ENCODE results near the gene ESPN.

Gene ESPN

GRCh38 chr1:6475381-6476133 is 51.0 kb downstream of the ESPN start:
- no peak for FAIRE-seq
- peak; percentile 98 for DNase-seq (ENCODE audit: insufficient read length, low spot score)

GRCh38 chr1:6476483-6476882 is 51.9 kb downstream of the ESPN start:
- FAIRE-seq (no peak), DNase-seq (ENCODE audit: insufficient read length, low spot score) (no peak)

- no peak for DNase-seq (ENCODE audit: insufficient read length, low spot score)
- no peak for FAIRE-seq
Observed at GRCh38 chr1:6477039-6477820, 52.7 kb downstream of the ESPN start.

- FAIRE-seq: no peak
Observed at GRCh38 chr1:6481820-6482219, 57.2 kb downstream of the ESPN start.

GRCh38 chr1:6483017-6483760 is 58.6 kb downstream of the ESPN start:
- FAIRE-seq (no peak), DNase-seq (ENCODE audit: insufficient read length, low spot score) (no peak)

More at GRCh38 chr1:6481820-6482219, 57.2 kb downstream of the ESPN start:
- DNase-seq (ENCODE audit: insufficient read length, low spot score): no peak

GRCh38 chr1:6483761-6484117 is 59.2 kb downstream of the ESPN start:
- DNase-seq (ENCODE audit: insufficient read length, low spot score) (no peak), FAIRE-seq (no peak)

- DNase-seq (ENCODE audit: insufficient read length, low spot score): no peak
- FAIRE-seq: no peak
Observed at GRCh38 chr1:6484826-6485167, 60.2 kb downstream of the ESPN start.

GRCh38 chr1:6485168-6486101 is 60.9 kb downstream of the ESPN start:
- FAIRE-seq (no peak), DNase-seq (ENCODE audit: insufficient read length, low spot score) (no peak)

GRCh38 chr1:6486433-6487011 is 61.9 kb downstream of the ESPN start:
- peak; percentile 93 for DNase-seq (ENCODE audit: insufficient read length, low spot score)
- no peak for FAIRE-seq

GRCh38 chr1:6487804-6488484 is 63.4 kb downstream of the ESPN start:
- no peak for FAIRE-seq

GRCh38 chr1:6488602-6489382 is 64.2 kb downstream of the ESPN start:
- DNase-seq (ENCODE audit: insufficient read length, low spot score) (no peak), FAIRE-seq (no peak)

More at GRCh38 chr1:6487804-6488484, 63.4 kb downstream of the ESPN start:
- DNase-seq (ENCODE audit: insufficient read length, low spot score): no peak

GRCh38 chr1:6489383-6489765 is 64.8 kb downstream of the ESPN start:
- DNase-seq (ENCODE audit: insufficient read length, low spot score) (no peak), FAIRE-seq (no peak)

- FAIRE-seq: peak; percentile 87
Observed at GRCh38 chr1:6489799-6490180, 65.2 kb downstream of the ESPN start.

GRCh38 chr1:6490181-6491080 is 65.9 kb downstream of the ESPN start:
- DNase-seq (ENCODE audit: insufficient read length, low spot score) (peak; percentile 90), FAIRE-seq (peak; percentile 52)

More at GRCh38 chr1:6489799-6490180, 65.2 kb downstream of the ESPN start:
- DNase-seq (ENCODE audit: insufficient read length, low spot score): peak; percentile 99

- FAIRE-seq (no peak), DNase-seq (ENCODE audit: insufficient read length, low spot score) (no peak)
Observed at GRCh38 chr1:6491081-6491449, 66.5 kb downstream of the ESPN start.

- DNase-seq (ENCODE audit: insufficient read length, low spot score) (no peak), FAIRE-seq (no peak)
Observed at GRCh38 chr1:6491480-6491962, 66.9 kb downstream of the ESPN start, which contains the start of gene PLEKHG5. Gene PLEKHG5 (minus strand): TSS chr1:6491667. CDS start chr1:6477571, 14,096 bp downstream.

- DNase-seq (ENCODE audit: insufficient read length, low spot score) (no peak), FAIRE-seq (no peak)
Observed at GRCh38 chr1:6491966-6492365, 67.4 kb downstream of the ESPN start.
